ENCODE results near the gene PPIH.

GRCh38 chr1:42723511-42723910 lies 65.3 kb downstream of the PPIH start:
- TF ChIP-seq POLR2A (IDR thresholded peaks at IDR 0.05): no peak
- TF ChIP-seq CTCF (IDR thresholded peaks at IDR 0.05 in 8 of 11, conservative IDR thresholded peaks at IDR 0.05 in 3 of 11): no peak
- TF ChIP-seq POLR2AphosphoS5 (IDR thresholded peaks at IDR 0.05): no peak

Data from spleen (tissue), 7 donors.